K562 (cell line): ENCODE data around the gene DHRS3. TPM values are rescaled to one million over a fixed set of nuclear protein-coding genes. Genes with fewer than 3 reads are reported as not detected.

Source experiments
- ARID4B ChIP-seq: sonication (generic); formaldehyde crosslinking; IDR thresholded peaks from 2 replicates; pipeline ENCODE4 v1.8.0; 2022; ENCODE audit warnings: mild to moderate bottlenecking, missing genetic modification reagents
- BRF1 ChIP-seq: IDR thresholded peaks from 3 replicates; pipeline ENCODE4 v1.6.1; 2011; ENCODE audit warnings: borderline replicate concordance, mild to moderate bottlenecking; ENCODE audit not compliant: insufficient read length; ENCODE audit errors: extremely low read depth
- CBFB ChIP-seq: sonication (generic); formaldehyde crosslinking; IDR thresholded peaks from 2 replicates; pipeline ENCODE4 v1.4.0; 2020; ENCODE audit warnings: mild to moderate bottlenecking, missing genetic modification reagents
- ETV1 ChIP-seq: fragments of 450-650 bp; conservative IDR thresholded peaks from 2 replicates; pipeline ENCODE4 v1.6.1; 2016; ENCODE audit warnings: missing genetic modification characterization, control low read depth, low read depth, missing compliant biosample characterization
- HMGXB4 ChIP-seq: sonication (generic); formaldehyde crosslinking; IDR thresholded peaks from 2 replicates; pipeline ENCODE4 v1.8.1; 2023; ENCODE audit warnings: mild to moderate bottlenecking, missing genetic modification reagents
- MAFF ChIP-seq: IDR thresholded peaks from 2 replicates; pipeline ENCODE4 v1.6.1; 2012; ENCODE audit warnings: low read length, improper control_type of control experiment
- NR2C1 ChIP-seq, 2 experiments: fragments of 450-650 bp; IDR thresholded peaks; 2 replicates each; pipeline ENCODE4 v1.6.1; 2017; ENCODE audit warnings: mild to moderate bottlenecking in 2 of 2, antibody characterized with exemption in 1 of 2, inconsistent platforms in 1 of 2, missing compliant biosample characterization in 1 of 2, missing genetic modification characterization in 1 of 2
- PRPF4 ChIP-seq: fragments of 200-400 bp; formaldehyde crosslinking; IDR thresholded peaks from one replicate; pipeline ENCODE4 v1.6.1; 2017; ENCODE audit warnings: low read length, low read depth, mild to moderate bottlenecking; ENCODE audit not compliant: insufficient read depth, poor library complexity, severe bottlenecking
- TFE3 ChIP-seq: fragments of 450-650 bp; formaldehyde crosslinking; IDR thresholded peaks from 2 replicates; pipeline ENCODE4 v1.4.0; 2020; ENCODE audit warnings: mild to moderate bottlenecking, mixed read lengths
- TRIM25 ChIP-seq: fragments of 450-650 bp; IDR thresholded peaks from 2 replicates; pipeline ENCODE4 v1.7.0; 2016; ENCODE audit warnings: borderline replicate concordance
- ZC3H8 ChIP-seq: fragments of 450-650 bp; IDR thresholded peaks from 2 replicates; pipeline ENCODE4 v1.6.1; 2017
- ZNF121 ChIP-seq: sonication (generic); formaldehyde crosslinking; conservative IDR thresholded peaks from 2 replicates; pipeline ENCODE4 v1.8.0; 2022; ENCODE audit warnings: missing genetic modification reagents
- ZNF24 ChIP-seq: fragments of 450-650 bp; IDR thresholded peaks from 2 replicates; pipeline ENCODE4 v1.6.1; 2016
- polyA plus RNA-seq, 8 experiments: library from polyadenylated mRNA; depleted of rRNA in 4 of 8; stranded (reverse) in 5 of 8; unstranded in 3 of 8; fragments of >200 nt; fragmentation: Nextera tagmentation in 2 of 8; fragmentation: Illumina TruSeq in 1 of 8; extraction: Ambion mirVana in 2 of 8; extraction: Trizol in 1 of 8; gene quantifications; 2 replicates each; pipeline versions ENCODE4 v1.2.1 to v1.2.3, GENCODE V29; 2011 to 2014; ENCODE audit warnings: inconsistent platforms in 1 of 8, missing spikeins in 1 of 8
- total RNA-seq, 7 experiments: library from RNA; depleted of rRNA in 6 of 7; stranded (reverse); fragments of >200 nt in 6 of 7; fragmentation: Illumina TruSeq in 2 of 7; extraction: Trizol in 2 of 7; gene quantifications; 2 replicates each; pipeline versions ENCODE4 v1.2.1 to v1.2.3, GENCODE V29; 2011 to 2021; ENCODE audit warnings: low replicate concordance in 1 of 7

DHRS3 gene
- total and polyA plus RNA-seq, 9 of the 15 experiments (the other 6 are each of a cell fraction or from before 2014, with no cell fraction given), result 21.0 to 116 (median 58.7) TPM

GRCh38 chr1:12541274-12542137, 76.5 kb downstream of the DHRS3 start (continued):
- no peak for TF ChIP-seq ETV1 (tag)
- no peak for TF ChIP-seq BRF1
- no peak for TF ChIP-seq ZC3H8
- no peak for TF ChIP-seq ZNF121 (CRISPR knock-in tag)
- TF ChIP-seq HMGXB4 (CRISPR knock-in tag), result no peak
- no peak for TF ChIP-seq TFE3 (CRISPR knock-in tag)
- TF ChIP-seq ARID4B (CRISPR knock-in tag), result no peak
- TF ChIP-seq TRIM25, result no peak
- no peak for TF ChIP-seq MAFF
- no peak for TF ChIP-seq CBFB (CRISPR knock-in tag)
- TF ChIP-seq PRPF4, result no peak
- peak; percentile 71 for TF ChIP-seq NR2C1 (IDR thresholded peaks at IDR 0.05)
- TF ChIP-seq NR2C1 (tag; IDR thresholded peaks at IDR 0.05), result peak; percentile 63
- no peak for TF ChIP-seq ZNF24
